GM23248 (cell line): Measurements from ENCODE around the gene CENPL. TPM values are rescaled to one million over a fixed set of nuclear protein-coding genes. Genes with fewer than 3 reads are reported as not detected.
"Not testable (repeated sequence)": the region's sequence is repeated elsewhere in the genome, so short reads cannot be mapped to it uniquely, and the experiment has no call there.

Experiments used
- DNase-seq: peaks from one replicate; pipeline ENCODE4 v3.0.0-alpha.2; 2015
- H2AFZ ChIP-seq: fragments of 200-600 bp; sonication (generic); 2 replicates; pipeline ENCODE4 v1.6.1; 2016; ENCODE audit warnings: antibody characterized with exemption
- H3F3A ChIP-seq: fragments of 200-600 bp; sonication (generic); 2 replicates; pipeline ENCODE4 v1.6.1; 2016; ENCODE audit warnings: mild to moderate bottlenecking, antibody characterized with exemption, mixed run types; ENCODE audit not compliant: insufficient read depth
- H3K27ac ChIP-seq: fragments of 200-600 bp; sonication (generic); 2 replicates; pipeline ENCODE4 v1.5.1; 2016; ENCODE audit warnings: mild to moderate bottlenecking
- H3K27me3 ChIP-seq: fragments of 200-600 bp; sonication (generic); replicated peaks from 2 replicates; pipeline ENCODE4 v1.6.1; 2016; ENCODE audit warnings: mild to moderate bottlenecking; ENCODE audit not compliant: insufficient read depth
- H3K36me3 ChIP-seq: fragments of 200-600 bp; sonication (generic); 2 replicates; pipeline ENCODE4 v1.6.1; 2016; ENCODE audit warnings: low read depth, mild to moderate bottlenecking
- H3K4me1 ChIP-seq: fragments of 200-600 bp; sonication (generic); 2 replicates; pipeline ENCODE4 v1.6.1; 2016; ENCODE audit warnings: mild to moderate bottlenecking; ENCODE audit not compliant: insufficient read depth
- H3K4me2 ChIP-seq: fragments of 200-600 bp; sonication (generic); one replicate; pipeline ENCODE4 v1.6.1; 2016; ENCODE audit warnings: mild to moderate bottlenecking; ENCODE audit not compliant: unreplicated experiment
- H3K4me3 ChIP-seq: fragments of 200-600 bp; sonication (generic); 2 replicates; pipeline ENCODE4 v1.5.1; 2016; ENCODE audit warnings: mild to moderate bottlenecking
- H3K79me2 ChIP-seq: fragments of 200-600 bp; sonication (generic); 2 replicates; pipeline ENCODE4 v1.6.1; 2016; ENCODE audit warnings: mild to moderate bottlenecking; ENCODE audit not compliant: insufficient read depth
- H3K9ac ChIP-seq: fragments of 200-600 bp; sonication (generic); 2 replicates; pipeline ENCODE4 v1.6.1; 2016; ENCODE audit warnings: mild to moderate bottlenecking
- H3K9me2 ChIP-seq: fragments of 200-600 bp; sonication (generic); 2 replicates; pipeline ENCODE4 v1.6.1; 2016; ENCODE audit warnings: mixed run types, mild to moderate bottlenecking, moderate library complexity; ENCODE audit not compliant: insufficient read depth
- H3K9me3 ChIP-seq: fragments of 200-600 bp; sonication (generic); one replicate; pipeline ENCODE4 v1.6.1; 2017; ENCODE audit warnings: low read depth
- H4K20me1 ChIP-seq: fragments of 200-600 bp; sonication (generic); 2 replicates; pipeline ENCODE4 v1.6.0; 2016; ENCODE audit not compliant: insufficient read depth
- EZH2 ChIP-seq: fragments of 200-600 bp; sonication (generic); IDR thresholded peaks from 2 replicates; pipeline ENCODE4 v1.6.1; 2018; ENCODE audit warnings: antibody characterized with exemption, mild to moderate bottlenecking; ENCODE audit not compliant: insufficient read depth, poor library complexity, severe bottlenecking
- EZH2phosphoT487 ChIP-seq: fragments of 200-600 bp; sonication (generic); IDR thresholded peaks from 2 replicates; pipeline ENCODE4 v1.6.1; 2018; ENCODE audit warnings: antibody characterized with exemption, moderate library complexity, mild to moderate bottlenecking, low read depth; ENCODE audit not compliant: insufficient read depth
- WGBS, 2 experiments: methylation state at CpG; one replicate each; pipeline ENCODE4 v1.1.6; 2015 to 2017; ENCODE audit warnings: low lambda C conversion rate in 2 of 2, low coverage in 1 of 2; ENCODE audit errors: missing lambda C conversion rate in 2 of 2; 5-methylcytosine and 5-hydroxymethylcytosine counted together
- in situ Hi-C: fragments of 300-500 bp; cut with MboI; formaldehyde crosslinking; loops from 2 replicates; pipeline ENCODE4 v1.15.0; 2020
- polyA plus RNA-seq: library from polyadenylated mRNA; unstranded; fragments of >200 nt; fragmentation: Nextera tagmentation; extraction: Ambion mirVana; gene quantifications from 2 replicates; pipeline ENCODE4 v1.2.1, GENCODE V29; 2016
- total RNA-seq: library from RNA; depleted of rRNA; stranded (reverse); fragments of >200 nt; shearing (Covaris generic); gene quantifications from 2 replicates; pipeline ENCODE4 v1.2.3, GENCODE V29; 2014

Gene CENPL
- total and polyA plus RNA-seq, 2 experiments from 2014 or later: 10.4 to 14.9 TPM

DNA sequence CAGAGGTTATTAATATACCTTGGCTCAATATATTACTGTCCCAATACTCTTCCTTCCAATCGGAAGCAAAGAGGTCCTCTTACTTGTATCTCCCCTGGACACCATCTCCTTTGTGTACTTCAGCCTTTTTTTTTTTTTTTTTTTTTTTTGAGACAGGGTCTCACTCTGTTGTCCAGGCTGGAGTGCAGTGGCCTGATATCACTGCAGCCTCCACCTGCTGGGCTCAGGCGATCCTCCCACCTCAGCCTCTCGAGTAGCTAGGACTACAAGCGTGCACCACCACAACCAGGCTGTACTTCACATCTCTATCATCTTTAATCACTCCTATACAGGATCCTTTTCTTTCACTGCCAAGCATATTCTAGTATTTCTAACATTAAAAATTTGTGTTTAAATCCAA, 3.0 kb downstream of the CENPL start:
- H3K9me2 ChIP-seq: no peaks in the 10 kb centered on the region
- H3F3A ChIP-seq: no peaks in the 10 kb centered on the region
- H3K79me2 ChIP-seq: peaks cover 73% of the 10 kb centered on the region
- no peak overlapping the region for H3K27ac ChIP-seq
- H2AFZ ChIP-seq: no peak overlapping the region
- no peak overlapping the region for H3K9ac ChIP-seq
- H3K9me3 ChIP-seq: no peaks in the 10 kb centered on the region
- TF ChIP-seq EZH2phosphoT487 (no peak), EZH2 (no peak)
- H3K36me3 ChIP-seq: peaks cover 8% of the 10 kb centered on the region; the same call in 1 of the 2 replicates
- in situ Hi-C loops: no loop called here
- 96 to 98% methylated on average over 4 of the region's 4 CpGs for WGBS, 2 experiments
- H3K4me2 ChIP-seq: no peak overlapping the region
- H4K20me1 ChIP-seq: no peaks in the 10 kb centered on the region
- H3K27me3 ChIP-seq: no peaks in the 10 kb centered on the region
- H3K4me1 ChIP-seq: peaks cover 15% of the 10 kb centered on the region
- no peak overlapping the region for H3K4me3 ChIP-seq
- no peak for DNase-seq

DNA sequence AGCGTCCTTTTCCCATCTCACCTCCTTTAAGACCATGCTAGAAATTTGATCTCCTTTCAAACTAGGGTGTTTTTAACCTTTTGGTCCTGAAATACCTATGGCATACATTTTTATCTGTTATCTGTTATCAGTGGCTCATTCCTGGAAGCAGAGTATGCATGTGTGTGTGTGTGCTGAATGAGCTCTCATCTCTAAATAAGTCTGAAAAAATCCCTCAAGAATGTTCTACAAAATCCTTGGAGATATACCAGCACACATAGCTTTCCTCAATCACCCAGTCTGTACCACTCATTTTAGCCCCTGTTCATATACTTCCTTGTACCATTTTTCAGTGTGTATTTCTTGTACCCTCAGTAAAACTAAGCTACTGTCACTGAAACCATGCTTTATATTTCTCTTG, 6.2 kb downstream of the CENPL start:
- no peaks in the 10 kb centered on the region for H3F3A ChIP-seq
- H3K27ac ChIP-seq: no peak overlapping the region
- no peaks in the 10 kb centered on the region for H3K9me2 ChIP-seq
- in situ Hi-C loops: no loop called here
- no peak overlapping the region for H3K4me3 ChIP-seq
- peaks cover 15% of the 10 kb centered on the region for H3K4me1 ChIP-seq
- no peaks in the 10 kb centered on the region for H4K20me1 ChIP-seq
- no peak overlapping the region for H3K4me2 ChIP-seq
- TF ChIP-seq EZH2: no peak
- no peak for TF ChIP-seq EZH2phosphoT487
- H3K27me3 ChIP-seq: no peaks in the 10 kb centered on the region
- H3K79me2 ChIP-seq: peaks cover 100% of the 10 kb centered on the region
- no peaks in the 10 kb centered on the region for H3K9me3 ChIP-seq
- H3K36me3 ChIP-seq: peaks cover 8% of the 10 kb centered on the region; the same call in 1 of the 2 replicates
- H2AFZ ChIP-seq: no peak overlapping the region
- WGBS, 2 experiments: 95 to 100% methylated on average over 1 of the region's 1 CpG
- H3K9ac ChIP-seq: no peak overlapping the region
- DNase-seq: no peak

DNA sequence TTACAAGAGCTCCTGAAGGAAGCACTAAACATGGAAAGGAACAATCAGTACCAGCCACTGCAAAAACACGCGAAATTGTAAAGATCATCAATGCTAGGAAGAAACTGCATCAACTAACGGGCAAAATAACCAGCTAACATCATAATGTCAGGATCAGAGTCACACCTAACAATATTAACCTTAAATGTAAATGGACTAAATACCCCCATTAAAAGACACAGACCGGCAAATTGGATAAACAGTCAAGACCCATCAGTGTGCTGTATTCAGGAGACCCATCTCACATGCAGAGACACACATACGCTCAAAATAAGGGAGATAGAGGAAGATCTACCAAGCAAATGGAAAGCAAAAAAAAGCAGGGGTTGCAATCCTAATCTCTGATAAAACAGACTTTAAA, 11.0 kb downstream of the CENPL start:
- H3K4me1 ChIP-seq, DNase-seq, in situ Hi-C loops, H3K4me2 ChIP-seq, H3K9me2 ChIP-seq, H3K27me3 ChIP-seq, H3K9ac ChIP-seq, H3F3A ChIP-seq, H2AFZ ChIP-seq, H3K9me3 ChIP-seq, H4K20me1 ChIP-seq, H3K27ac ChIP-seq, H3K4me3 ChIP-seq: not testable (repeated sequence)
- H3K36me3 ChIP-seq: peaks cover 10% of the 10 kb centered on the region
- 97 to 98% methylated on average over 5 of the region's 5 CpGs for WGBS, 2 experiments
- peaks cover 98% of the 10 kb centered on the region for H3K79me2 ChIP-seq

DNA sequence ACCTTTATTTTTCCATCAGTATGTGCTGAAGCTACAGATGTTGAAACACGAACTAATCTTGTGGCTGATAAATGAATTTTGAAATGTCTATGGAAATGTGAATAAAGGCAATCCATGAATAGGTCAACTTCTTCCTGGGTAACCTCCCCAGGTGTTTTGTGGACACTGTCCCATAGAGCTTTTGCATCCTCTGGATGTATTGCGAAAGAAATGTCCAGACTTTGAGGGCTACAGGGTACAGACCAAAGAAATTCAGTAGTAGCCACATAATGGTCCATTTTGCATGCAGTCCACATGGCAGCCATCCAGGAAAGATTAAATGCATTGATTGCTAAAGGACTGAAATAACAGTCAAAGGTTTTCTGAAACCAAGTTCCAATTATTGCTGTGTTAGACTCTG, 21.7 kb downstream of the CENPL start:
- no peak overlapping the region for H3K27ac ChIP-seq
- 98 to 99% methylated on average over 2 of the region's 2 CpGs for WGBS, 2 experiments
- peaks cover 12% of the 10 kb centered on the region for H3K79me2 ChIP-seq
- no peaks in the 10 kb centered on the region for H3K27me3 ChIP-seq
- H3K9me3 ChIP-seq: no peaks in the 10 kb centered on the region
- no peak for TF ChIP-seq EZH2phosphoT487
- no peak for TF ChIP-seq EZH2
- peaks cover 5% of the 10 kb centered on the region; the same call in 1 of the 2 replicates for H3K9me2 ChIP-seq
- no peak overlapping the region for H3K4me3 ChIP-seq
- no peak overlapping the region for H2AFZ ChIP-seq
- H4K20me1 ChIP-seq: no peaks in the 10 kb centered on the region
- H3K36me3 ChIP-seq: peaks cover 49% of the 10 kb centered on the region
- H3K4me1 ChIP-seq: no peaks in the 10 kb centered on the region
- H3K4me2 ChIP-seq: no peak overlapping the region
- no peaks in the 10 kb centered on the region for H3F3A ChIP-seq
- in situ Hi-C loops: no loop called here
- H3K9ac ChIP-seq: no peak overlapping the region
- no peak for DNase-seq

DNA sequence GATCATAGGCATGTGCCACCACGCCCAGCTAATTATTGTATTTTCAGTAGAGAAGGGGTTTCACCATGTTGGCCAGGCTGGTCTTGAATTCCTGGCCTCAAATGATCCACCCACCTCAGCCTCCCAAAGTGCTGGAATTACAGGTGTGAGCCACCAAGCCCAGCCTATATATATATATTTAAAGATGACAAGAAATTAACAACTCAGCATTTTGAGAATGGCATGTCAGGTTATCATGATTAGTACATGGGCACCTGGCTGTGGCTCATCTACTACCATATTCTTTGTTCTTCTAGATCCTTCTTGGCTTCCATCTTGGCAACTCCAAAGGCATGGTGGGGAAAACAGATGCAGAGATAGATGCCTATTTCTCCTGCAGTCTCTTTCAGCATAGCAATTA, 24.7 kb downstream of the CENPL start:
- DNase-seq, in situ Hi-C loops: not testable (repeated sequence)
- WGBS, 2 experiments: 95 to 100% methylated on average over 1 of the region's 1 CpG

More for the DNA sequence above, 24.7 kb downstream of the CENPL start:
- H3K79me2 ChIP-seq, H3K4me1 ChIP-seq, H3K27me3 ChIP-seq, H3K4me3 ChIP-seq, H3K9ac ChIP-seq, H3K9me3 ChIP-seq, H2AFZ ChIP-seq, H3F3A ChIP-seq, H3K9me2 ChIP-seq, H3K27ac ChIP-seq, H4K20me1 ChIP-seq, H3K4me2 ChIP-seq: not testable (repeated sequence)
- H3K36me3 ChIP-seq: peaks cover 31% of the 10 kb centered on the region
